ENCODE measurements around the gene DENND1B.

The DENND1B gene

GRCh38 chr1:197559244-197559643 lies 216.0 kb downstream of the DENND1B start:
- TF ChIP-seq CTCF (conservative IDR thresholded peaks at IDR 0.05): no peak
- TF ChIP-seq ZFX (IDR thresholded peaks at IDR 0.05): no peak
- no peak overlapping the region for H3K27ac ChIP-seq

GRCh38 chr1:197557302-197557701 lies 218.0 kb downstream of the DENND1B start:
- no peak for TF ChIP-seq ZFX (IDR thresholded peaks at IDR 0.05)
- no peak for TF ChIP-seq CTCF (conservative IDR thresholded peaks at IDR 0.05)
- no peak overlapping the region for H3K27ac ChIP-seq

- TF ChIP-seq ZFX (IDR thresholded peaks at IDR 0.05): no peak
- H3K27ac ChIP-seq: no peak overlapping the region
Measured at GRCh38 chr1:197553281-197553680, 222.0 kb downstream of the DENND1B start.

GRCh38 chr1:197546989-197547388 lies 228.3 kb downstream of the DENND1B start:
- H3K27ac ChIP-seq: no peak overlapping the region
- TF ChIP-seq ZFX (IDR thresholded peaks at IDR 0.05) (no peak), CTCF (conservative IDR thresholded peaks at IDR 0.05) (no peak)

GRCh38 chr1:197544553-197544952 lies 230.7 kb downstream of the DENND1B start:
- H3K27ac ChIP-seq: no peak overlapping the region
- TF ChIP-seq CTCF (conservative IDR thresholded peaks at IDR 0.05) (no peak), ZFX (IDR thresholded peaks at IDR 0.05) (no peak)

- no peak for TF ChIP-seq CTCF (conservative IDR thresholded peaks at IDR 0.05)
- no peak for TF ChIP-seq ZFX (IDR thresholded peaks at IDR 0.05)
- H3K27ac ChIP-seq: no peak overlapping the region
Measured at GRCh38 chr1:197544130-197544529, 231.2 kb downstream of the DENND1B start.

GRCh38 chr1:197541411-197541810 lies 233.9 kb downstream of the DENND1B start:
- TF ChIP-seq ZFX (IDR thresholded peaks at IDR 0.05): no peak
- TF ChIP-seq CTCF (conservative IDR thresholded peaks at IDR 0.05): no peak
- no peak overlapping the region for H3K27ac ChIP-seq

GRCh38 chr1:197526736-197527371 lies 248.4 kb downstream of the DENND1B start:
- TF ChIP-seq ZFX (IDR thresholded peaks at IDR 0.05): no peak
- peak; percentile 80 for TF ChIP-seq CTCF (conservative IDR thresholded peaks at IDR 0.05)
- no peak overlapping the region for H3K27ac ChIP-seq

Data from C4-2B (cell line).